HG03066 (cell line): ENCODE data around the gene PALMD.

Source experiments
- ATAC-seq: cut with Tn5 transposase; IDR thresholded peaks from one replicate; pipeline ENCODE4 v1.9.1; 2021; ENCODE audit warnings: low read depth; ENCODE audit not compliant: unreplicated experiment

The PALMD gene

GRCh38 chr1:99634971-99635624 lies 10.8 kb upstream of the PALMD start:
- no peak for ATAC-seq

GRCh38 chr1:99635664-99636063 lies 10.2 kb upstream of the PALMD start:
- ATAC-seq = no peak

- no peak for ATAC-seq
These were observed 9.2 kb upstream of the PALMD start for GRCh38 chr1:99636647-99637175.

GRCh38 chr1:99638853-99639252 lies 7.1 kb upstream of the PALMD start:
- ATAC-seq = no peak

GRCh38 chr1:99639408-99639807 lies 6.5 kb upstream of the PALMD start:
- no peak for ATAC-seq

- ATAC-seq = no peak
These were observed 6.0 kb upstream of the PALMD start for GRCh38 chr1:99639945-99640344.

- no peak for ATAC-seq
These were observed 5.2 kb upstream of the PALMD start for GRCh38 chr1:99640672-99641071.

GRCh38 chr1:99641558-99641957 lies 4.4 kb upstream of the PALMD start:
- ATAC-seq = no peak

GRCh38 chr1:99642053-99642452 lies 3.9 kb upstream of the PALMD start:
- ATAC-seq = no peak

- no peak for ATAC-seq
These were observed 2.7 kb upstream of the PALMD start for GRCh38 chr1:99643021-99643779.

GRCh38 chr1:99644279-99645004 lies 1.5 kb upstream of the PALMD start:
- no peak for ATAC-seq

- ATAC-seq = no peak
These were observed 710 bp upstream of the PALMD start for GRCh38 chr1:99645203-99645602.

- no peak for ATAC-seq
These were observed 955 bp downstream of the PALMD start for GRCh38 chr1:99646868-99647267.

GRCh38 chr1:99647490-99647889 lies 1.6 kb downstream of the PALMD start:
- ATAC-seq = no peak

- no peak for ATAC-seq
These were observed 2.2 kb downstream of the PALMD start for GRCh38 chr1:99648107-99648506.

GRCh38 chr1:99650030-99650429 lies 4.1 kb downstream of the PALMD start:
- no peak for ATAC-seq

GRCh38 chr1:99650773-99651437 lies 5.0 kb downstream of the PALMD start:
- ATAC-seq = no peak

GRCh38 chr1:99652881-99653281 lies 7.0 kb downstream of the PALMD start:
- no peak for ATAC-seq

- ATAC-seq = no peak
These were observed 9.5 kb downstream of the PALMD start for GRCh38 chr1:99655376-99655775.

GRCh38 chr1:99656701-99657100 lies 10.8 kb downstream of the PALMD start:
- ATAC-seq = no peak
